Loucy (cell line): ENCODE results near the gene NLGN4X.
"Not testable (repeated sequence)": the region's sequence is repeated elsewhere in the genome, so short reads cannot be mapped to it uniquely, and the experiment has no call there.

ENCODE experiments used
- H2AFZ ChIP-seq: fragments of 200-600 bp; sonication (generic); 2 replicates; pipeline ENCODE4 v1.6.0; 2016; ENCODE audit warnings: antibody characterized with exemption, mild to moderate bottlenecking, low read length, moderate library complexity
- H3F3A ChIP-seq: fragments of 200-600 bp; 2 replicates; pipeline ENCODE4 v1.6.0; 2016; ENCODE audit warnings: antibody characterized with exemption, low read depth, mild to moderate bottlenecking
- H3K27me3 ChIP-seq: fragments of 200-600 bp; sonication (generic); 2 replicates; pipeline ENCODE4 v1.6.1; 2014; ENCODE audit warnings: low read length, mild to moderate bottlenecking; ENCODE audit not compliant: insufficient read depth, poor library complexity, severe bottlenecking
- H3K36me3 ChIP-seq: fragments of 200-600 bp; sonication (generic); 2 replicates; pipeline ENCODE4 v1.6.1; 2016; ENCODE audit warnings: low read length; ENCODE audit not compliant: insufficient read depth
- H3K4me1 ChIP-seq: fragments of 200-600 bp; sonication (generic); 2 replicates; pipeline ENCODE4 v1.5.1; 2014; ENCODE audit warnings: low read length, mild to moderate bottlenecking; ENCODE audit not compliant: insufficient read depth, poor library complexity, severe bottlenecking
- H3K4me2 ChIP-seq: fragments of 200-600 bp; sonication (generic); 2 replicates; pipeline ENCODE4 v1.6.0; 2014; ENCODE audit warnings: antibody characterized with exemption, low read length, low read depth, mild to moderate bottlenecking; ENCODE audit not compliant: poor library complexity, severe bottlenecking
- H3K4me3 ChIP-seq: fragments of 200-600 bp; sonication (generic); 2 replicates; pipeline ENCODE4 v1.5.1; 2014; ENCODE audit warnings: low read length, mild to moderate bottlenecking, mixed read lengths; ENCODE audit not compliant: poor library complexity, severe bottlenecking
- H3K79me2 ChIP-seq: fragments of 200-600 bp; sonication (generic); 2 replicates; pipeline ENCODE4 v1.6.1; 2014; ENCODE audit warnings: low read length; ENCODE audit not compliant: insufficient read depth
- H3K9ac ChIP-seq: fragments of 200-600 bp; sonication (generic); 2 replicates; pipeline ENCODE4 v1.6.0; 2014; ENCODE audit warnings: mild to moderate bottlenecking, low read depth, low read length, moderate library complexity; ENCODE audit not compliant: poor library complexity, severe bottlenecking
- H3K9me2 ChIP-seq: fragments of 200-600 bp; sonication (generic); replicated peaks from 2 replicates; pipeline ENCODE4 v1.6.1; 2016; ENCODE audit warnings: low read depth, low read length, mixed read lengths
- H3K9me3 ChIP-seq: fragments of 200-600 bp; sonication (generic); 2 replicates; pipeline ENCODE4 v1.6.1; 2014; ENCODE audit warnings: mild to moderate bottlenecking, antibody characterized with exemption, low read length, low read depth; ENCODE audit not compliant: insufficient read depth
- H4K20me1 ChIP-seq: fragments of 200-600 bp; sonication (generic); 2 replicates; pipeline ENCODE4 v1.6.0; 2014; ENCODE audit warnings: antibody characterized with exemption, low read length, mild to moderate bottlenecking; ENCODE audit not compliant: insufficient read depth, poor library complexity, severe bottlenecking
- CTCF ChIP-seq: fragments of 200-600 bp; sonication (generic); conservative IDR thresholded peaks from 2 replicates; pipeline ENCODE4 v1.5.1; 2014; ENCODE audit warnings: mild to moderate bottlenecking, antibody characterized with exemption, low read length
- EZH2phosphoT487 ChIP-seq: fragments of 200-600 bp; IDR thresholded peaks from 2 replicates; pipeline ENCODE4 v1.6.1; 2018; ENCODE audit warnings: antibody characterized with exemption, mild to moderate bottlenecking, moderate library complexity, borderline replicate concordance

Gene NLGN4X

DNA sequence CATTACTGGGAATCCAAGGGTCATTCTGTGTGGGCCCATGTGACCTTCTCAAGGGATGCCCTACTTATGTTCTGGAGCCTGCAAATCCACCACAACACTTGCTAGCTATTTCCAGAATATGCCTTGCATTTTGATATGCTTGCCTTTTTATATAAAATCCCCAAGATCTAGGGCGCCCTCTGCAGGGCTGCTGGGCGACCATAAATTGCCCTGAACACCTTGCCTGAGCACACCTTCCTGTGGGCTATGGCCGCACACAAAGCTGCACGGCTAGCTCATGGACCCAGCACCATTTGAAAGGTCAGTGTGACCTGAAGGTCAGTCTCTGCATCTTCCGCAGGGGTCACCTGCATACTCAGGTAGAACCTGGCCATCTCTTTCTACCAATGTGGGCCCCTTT lies 311.7 kb downstream of the NLGN4X start:
- Histone ChIP-seq H2AFZ (no peak overlapping the region), H3K4me3 (no peak overlapping the region), H4K20me1 (no peaks in the 10 kb centered on the region), H3F3A (no peaks in the 10 kb centered on the region), H3K9me2 (no peaks in the 10 kb centered on the region), H3K9me3 (peaks cover 4% of the 10 kb centered on the region; the same call in 1 of the 2 replicates), H3K4me2 (no peak overlapping the region), H3K79me2 (no peaks in the 10 kb centered on the region), H3K36me3 (no peaks in the 10 kb centered on the region), H3K4me1 (no peaks in the 10 kb centered on the region), H3K9ac (no peak overlapping the region), H3K27me3 (no peaks in the 10 kb centered on the region)
- no peak for TF ChIP-seq EZH2phosphoT487
- TF ChIP-seq CTCF = peak; percentile 51

- TF ChIP-seq CTCF (peak; percentile 24; the same call in 1 of the 2 replicates), EZH2phosphoT487 (no peak)
- Histone ChIP-seq H3K4me2 (no peak overlapping the region), H4K20me1 (no peaks in the 10 kb centered on the region), H3K79me2 (no peaks in the 10 kb centered on the region), H3K9ac (no peak overlapping the region), H3K27me3 (no peaks in the 10 kb centered on the region), H3K36me3 (no peaks in the 10 kb centered on the region), H2AFZ (no peak overlapping the region), H3K4me1 (no peaks in the 10 kb centered on the region), H3K9me2 (no peaks in the 10 kb centered on the region), H3F3A (no peaks in the 10 kb centered on the region), H3K9me3 (peaks cover 4% of the 10 kb centered on the region; the same call in 1 of the 2 replicates), H3K4me3 (no peak overlapping the region)
These were observed 312.9 kb downstream of the NLGN4X start for GRCh38 chrX:5915783-5916182.

GRCh38 chrX:5907207-5907606 lies 321.5 kb downstream of the NLGN4X start:
- H4K20me1 ChIP-seq = no peaks in the 10 kb centered on the region
- H3K4me3 ChIP-seq = no peak overlapping the region
- no peak overlapping the region for H2AFZ ChIP-seq
- no peak overlapping the region for H3K4me2 ChIP-seq
- H3K9ac ChIP-seq = no peak overlapping the region
- TF ChIP-seq EZH2phosphoT487 (no peak), CTCF (no peak)
- H3K27me3 ChIP-seq = no peaks in the 10 kb centered on the region
- no peaks in the 10 kb centered on the region; the same call in 1 of the 2 replicates for H3K9me3 ChIP-seq
- H3K36me3 ChIP-seq = peaks cover 8% of the 10 kb centered on the region; the same call in 1 of the 2 replicates
- no peaks in the 10 kb centered on the region for H3K79me2 ChIP-seq
- H3K4me1 ChIP-seq = no peaks in the 10 kb centered on the region
- no peaks in the 10 kb centered on the region for H3F3A ChIP-seq
- no peaks in the 10 kb centered on the region for H3K9me2 ChIP-seq

DNA sequence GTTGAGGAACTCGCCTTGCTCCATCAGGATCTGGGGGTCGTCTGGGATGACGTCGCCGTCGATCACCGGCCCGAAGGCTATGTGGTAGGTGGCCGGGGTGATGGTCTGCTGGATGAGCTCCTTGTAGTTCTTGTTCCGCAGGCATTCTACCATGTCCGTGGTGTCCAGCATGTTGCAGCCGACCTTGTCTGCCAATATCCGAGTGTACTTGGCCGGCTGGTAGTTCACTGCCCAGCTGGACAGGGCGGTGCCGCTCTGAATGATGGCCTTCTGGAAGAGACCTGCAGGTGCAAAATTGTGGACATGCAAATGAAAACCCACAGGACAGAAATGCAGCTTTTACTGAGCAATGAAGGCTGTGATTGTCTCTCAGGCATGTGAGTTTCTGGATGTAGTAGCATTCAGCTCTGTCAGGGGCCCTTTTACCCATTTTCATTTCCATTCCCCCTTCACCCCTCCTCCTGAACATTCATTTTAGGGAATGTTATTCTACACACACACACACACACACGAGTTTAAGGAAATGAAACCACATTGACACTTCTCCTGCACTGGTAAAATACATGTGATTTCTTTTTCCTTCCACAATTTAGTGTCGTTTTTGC lies 325.0 kb downstream of the NLGN4X start:
- H4K20me1 ChIP-seq, H3K4me3 ChIP-seq, H2AFZ ChIP-seq, H3K36me3 ChIP-seq, H3K9me3 ChIP-seq, H3K79me2 ChIP-seq, H3K27me3 ChIP-seq, H3K4me1 ChIP-seq, H3K4me2 ChIP-seq, H3K9me2 ChIP-seq, H3K9ac ChIP-seq, H3F3A ChIP-seq: not testable (repeated sequence)
